AG10803 (cell line): ENCODE measurements around the gene ADCK2.
A peak's percentile ranks its signal among the peaks of the same experiment; 100 is the strongest.

Experiments
- DNase-seq: peaks from one replicate; pipeline ENCODE4 v3.0.0; 2010; ENCODE audit warnings: low read depth
- H3K4me3 ChIP-seq: 2 replicates; pipeline ENCODE4 v1.5.1; 2011; ENCODE audit warnings: mild to moderate bottlenecking, low read length, control low read depth
- TF ChIP-seq, protein P1 (sequence below): conservative IDR thresholded peaks from 2 replicates; pipeline ENCODE4 v1.5.1; 2011; ENCODE audit warnings: mild to moderate bottlenecking, low read length, control low read depth, inconsistent platforms

ADCK2 gene

DNA sequence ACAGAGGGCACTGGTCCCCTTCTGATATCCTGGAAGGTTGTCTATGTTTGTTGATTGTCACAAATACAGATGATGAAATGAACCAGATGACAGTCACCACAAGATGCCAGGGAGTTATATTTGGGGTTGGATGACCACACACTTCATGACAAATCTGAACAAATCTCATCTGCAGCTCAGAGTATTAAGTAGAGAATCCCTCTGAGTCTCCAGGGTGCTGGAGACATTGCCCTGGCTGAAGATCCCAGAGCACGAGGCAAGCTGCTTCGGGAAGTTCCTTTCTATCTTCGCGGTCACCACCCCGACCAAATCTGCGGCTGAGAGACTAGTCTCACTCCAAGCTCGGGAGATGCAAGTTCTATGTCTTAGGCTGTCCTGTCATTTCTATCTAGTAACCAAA, 41.1 kb upstream of the ADCK2 start:
- no peak overlapping the region for H3K4me3 ChIP-seq
- TF ChIP-seq, protein P1, sequence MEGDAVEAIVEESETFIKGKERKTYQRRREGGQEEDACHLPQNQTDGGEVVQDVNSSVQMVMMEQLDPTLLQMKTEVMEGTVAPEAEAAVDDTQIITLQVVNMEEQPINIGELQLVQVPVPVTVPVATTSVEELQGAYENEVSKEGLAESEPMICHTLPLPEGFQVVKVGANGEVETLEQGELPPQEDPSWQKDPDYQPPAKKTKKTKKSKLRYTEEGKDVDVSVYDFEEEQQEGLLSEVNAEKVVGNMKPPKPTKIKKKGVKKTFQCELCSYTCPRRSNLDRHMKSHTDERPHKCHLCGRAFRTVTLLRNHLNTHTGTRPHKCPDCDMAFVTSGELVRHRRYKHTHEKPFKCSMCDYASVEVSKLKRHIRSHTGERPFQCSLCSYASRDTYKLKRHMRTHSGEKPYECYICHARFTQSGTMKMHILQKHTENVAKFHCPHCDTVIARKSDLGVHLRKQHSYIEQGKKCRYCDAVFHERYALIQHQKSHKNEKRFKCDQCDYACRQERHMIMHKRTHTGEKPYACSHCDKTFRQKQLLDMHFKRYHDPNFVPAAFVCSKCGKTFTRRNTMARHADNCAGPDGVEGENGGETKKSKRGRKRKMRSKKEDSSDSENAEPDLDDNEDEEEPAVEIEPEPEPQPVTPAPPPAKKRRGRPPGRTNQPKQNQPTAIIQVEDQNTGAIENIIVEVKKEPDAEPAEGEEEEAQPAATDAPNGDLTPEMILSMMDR = no peak
- DNase-seq = peak; percentile 28

DNA sequence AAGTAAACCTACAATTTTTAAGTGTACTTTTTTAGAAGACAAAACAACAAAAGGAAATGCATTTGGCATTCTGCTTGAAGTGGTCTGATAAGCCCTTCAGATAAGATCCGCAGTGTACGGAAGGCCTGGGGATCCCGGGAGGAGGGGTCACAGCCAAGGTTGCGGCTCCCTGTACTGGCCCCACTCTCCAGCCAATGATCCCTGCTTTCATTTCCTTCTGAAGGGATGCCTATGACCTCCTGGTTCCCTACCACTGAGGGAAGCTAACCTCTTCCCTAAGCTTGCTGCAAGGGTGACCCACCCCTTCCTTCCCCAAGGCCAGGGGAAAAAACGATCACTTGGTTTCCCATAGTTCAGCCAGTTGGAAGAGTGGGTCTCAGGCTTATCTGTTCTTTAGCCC, 37.4 kb upstream of the ADCK2 start:
- TF ChIP-seq, protein P1 = no peak
- DNase-seq = no peak
- H3K4me3 ChIP-seq = no peak overlapping the region

DNA sequence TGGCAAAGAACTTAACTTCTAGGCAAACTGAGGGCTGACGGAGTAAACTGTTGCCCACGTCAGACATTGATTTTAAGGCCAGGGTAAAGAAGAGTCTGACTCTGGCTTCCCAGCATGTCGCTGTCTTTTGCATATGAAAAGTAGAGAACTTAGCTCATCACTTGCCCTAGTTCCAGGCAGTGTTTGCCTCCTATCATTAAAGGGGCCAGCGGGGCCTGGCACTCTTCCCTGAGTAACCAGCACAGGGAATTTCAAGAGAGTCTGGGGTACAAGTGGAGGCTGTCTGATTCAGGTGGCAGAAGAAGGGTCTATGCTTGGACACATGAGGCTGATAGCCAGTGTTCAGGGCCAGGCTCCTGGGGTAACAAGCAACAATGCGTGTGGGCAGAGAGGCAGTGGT, 36.9 kb upstream of the ADCK2 start:
- H3K4me3 ChIP-seq = no peak overlapping the region
- DNase-seq = no peak
- TF ChIP-seq, protein P1 = no peak

DNA sequence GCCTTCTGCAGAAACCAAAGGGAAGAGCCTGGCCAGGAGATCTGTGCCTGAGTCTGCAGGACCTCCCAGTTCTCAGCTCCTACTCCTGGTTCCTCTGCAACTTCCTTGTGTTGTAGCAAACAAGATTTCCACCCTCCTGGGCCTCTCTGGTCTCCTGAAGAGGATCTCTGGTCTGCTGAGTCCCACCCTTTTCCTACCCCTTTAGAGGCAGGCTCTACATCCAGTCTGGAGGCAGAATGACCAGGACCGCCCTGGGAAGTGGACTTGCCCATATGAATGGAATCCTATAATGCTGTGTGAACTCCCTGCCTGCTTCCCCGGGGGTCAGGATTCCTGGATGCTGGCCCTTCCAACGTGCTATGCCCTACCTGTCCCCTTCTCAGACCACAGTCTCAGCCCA, 35.3 kb upstream of the ADCK2 start:
- TF ChIP-seq, protein P1 = no peak
- DNase-seq = no peak
- no peak overlapping the region for H3K4me3 ChIP-seq

DNA sequence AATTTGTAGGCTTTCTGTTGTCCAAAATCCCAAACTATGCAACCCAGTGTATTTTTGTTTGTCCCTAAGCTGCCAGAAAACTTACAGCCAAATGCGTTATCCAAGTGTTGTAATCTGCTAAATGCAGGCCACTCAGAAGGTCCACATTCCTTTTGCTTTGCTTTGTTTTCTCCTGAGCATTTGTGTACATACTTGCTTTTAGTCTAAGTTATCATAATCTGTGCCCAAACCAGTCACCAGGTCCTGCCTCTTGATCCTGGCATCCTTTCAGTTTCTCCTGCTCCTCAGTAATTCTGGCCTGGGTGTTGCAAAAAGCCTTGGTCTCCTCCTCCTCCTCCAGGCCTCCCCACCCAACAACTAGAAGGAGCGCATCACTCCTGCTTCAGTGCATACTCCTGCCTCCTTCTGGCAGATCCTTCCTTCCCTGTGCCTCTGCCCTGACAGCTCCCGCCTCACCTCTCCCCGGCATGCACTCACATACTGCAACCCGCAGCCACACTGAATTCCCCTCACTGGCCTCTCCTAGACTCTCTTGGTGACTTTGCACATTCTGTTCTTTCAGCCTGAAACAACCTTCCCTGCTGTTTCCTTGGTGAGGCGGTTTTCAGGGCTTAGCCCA, 34.5 kb upstream of the ADCK2 start:
- TF ChIP-seq, protein P1 = peak; percentile 44
- DNase-seq = peak; percentile 87
- H3K4me3 ChIP-seq = no peak overlapping the region

DNA sequence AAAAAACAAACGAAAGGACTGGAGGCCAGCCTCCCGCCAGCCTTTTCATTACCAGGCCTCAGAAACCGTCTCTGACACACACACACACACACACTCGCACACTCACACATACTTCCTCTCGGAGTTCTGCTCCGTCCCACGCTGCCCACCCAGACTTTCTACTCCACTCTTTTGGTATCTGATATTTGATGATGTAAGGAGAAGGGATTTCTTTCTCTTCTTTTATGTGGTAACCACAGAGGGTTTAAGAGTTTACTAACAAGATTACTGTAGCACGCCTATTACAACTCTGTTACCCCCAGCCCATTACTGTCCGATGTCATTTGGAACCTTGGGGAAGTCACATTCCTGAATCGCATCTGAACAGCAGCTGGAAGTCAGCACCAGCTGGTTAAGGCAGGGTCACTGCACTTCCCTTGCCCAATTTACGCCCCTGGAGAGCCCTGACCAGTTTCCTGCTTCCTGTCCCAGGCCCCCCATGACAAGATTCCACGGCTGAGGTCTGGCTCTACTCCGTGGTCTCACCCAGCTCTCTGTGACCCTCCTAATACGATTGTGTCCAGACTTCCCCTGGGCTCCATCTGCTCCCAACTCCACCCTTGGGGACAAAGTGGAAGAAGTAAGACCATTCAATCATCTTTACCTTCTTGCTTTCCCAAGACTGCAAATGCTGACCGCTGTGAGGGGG, 33.2 kb upstream of the ADCK2 start:
- H3K4me3 ChIP-seq = peak overlapping the region; percentile 55
- TF ChIP-seq, protein P1 = no peak

DNA sequence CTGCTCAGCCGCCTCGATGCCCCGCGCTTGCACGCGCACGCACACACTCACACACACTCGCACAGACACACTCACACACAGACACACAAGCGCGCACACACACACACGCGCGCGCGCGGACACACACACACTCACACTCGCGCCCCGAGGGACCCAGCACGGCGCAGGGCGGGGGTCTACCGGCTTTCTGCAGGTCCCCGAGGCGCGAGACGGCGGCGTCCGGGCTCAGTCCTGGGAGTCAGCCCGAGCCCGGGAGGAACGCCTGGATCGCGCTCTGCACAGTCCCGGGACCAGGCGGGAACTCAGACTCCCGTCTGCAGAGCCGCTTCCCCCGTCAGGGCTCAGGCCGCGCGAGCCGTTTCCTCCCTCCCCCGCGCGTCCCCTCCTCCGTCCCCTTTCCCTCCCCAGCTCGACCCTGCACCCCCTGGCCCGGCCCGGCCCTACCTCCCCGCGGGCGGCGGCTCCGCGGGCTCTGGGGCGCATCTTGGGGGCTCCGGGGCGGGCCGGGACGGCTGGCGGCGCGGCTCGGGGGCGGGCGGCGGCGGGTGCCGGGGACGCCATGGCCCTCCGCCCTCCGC, 32.6 kb upstream of the ADCK2 start:
- peak overlapping the region; percentile 55 for H3K4me3 ChIP-seq
- peak; percentile 35 for DNase-seq
- TF ChIP-seq, protein P1 = no peak

More for the DNA sequence above, 33.2 kb upstream of the ADCK2 start:
- DNase-seq = peak; percentile 85
